Smooth muscle cell of the umbilical artery (primary cell): ENCODE measurements around the gene PAX1. TPM values are rescaled to one million over a fixed set of nuclear protein-coding genes. Genes with fewer than 3 reads are reported as not detected.

Experiments
- total RNA-seq: library from RNA; depleted of rRNA; stranded (reverse); fragments of >200 nt; gene quantifications from 2 replicates; pipeline ENCODE4 v1.2.3, GENCODE V29; 2014

PAX1 gene
- not detected in 2 replicates for total RNA-seq

DNA sequence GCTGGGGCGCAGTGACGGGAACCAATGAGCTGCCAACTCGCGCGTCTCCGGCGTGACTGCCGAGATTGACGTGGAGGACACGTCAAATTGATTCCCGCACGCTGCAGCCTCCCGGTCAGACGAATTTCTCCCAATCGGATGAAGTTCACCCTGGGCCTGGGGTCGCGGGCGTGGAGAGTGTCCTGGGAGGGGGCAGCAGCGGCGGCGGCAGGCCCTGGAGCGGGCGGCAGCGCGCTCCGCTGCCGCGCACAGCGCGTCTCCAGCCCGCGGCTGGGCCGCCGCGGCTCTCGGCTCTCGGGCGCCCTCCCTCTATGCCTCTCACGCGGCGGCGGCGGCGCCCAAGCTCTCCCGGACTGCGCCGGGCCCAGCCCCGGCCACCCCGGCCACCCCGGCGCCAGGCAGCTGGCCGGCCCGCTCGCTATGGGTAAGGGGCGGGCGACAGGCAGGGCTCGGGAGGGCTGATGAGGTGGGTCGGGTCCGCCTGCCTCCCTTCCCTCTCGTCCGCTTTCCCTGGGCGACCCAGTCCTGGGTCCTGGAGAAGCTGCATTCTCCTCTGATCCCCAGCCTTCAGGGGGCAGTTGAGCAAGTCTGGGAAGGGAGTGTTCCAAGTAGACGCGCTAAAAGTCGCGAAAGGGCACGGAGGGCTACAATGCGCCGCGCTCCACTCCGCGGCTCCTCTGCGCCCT, at the start of gene PAX1:
Gene PAX1 (plus strand): TSS at position 90 of the 686 bp plus-strand sequence. CDS start 49 bp downstream, at position 139.

Other genes with a start within 250 kb of the PAX1 start
- gene NKX2-2, start 191.6 kb upstream of the PAX1 start, total RNA-seq = not detected in 2 replicates